Right cardiac atrium (tissue), 5 donors: ENCODE data around the gene PGD. TPM values are rescaled to one million over a fixed set of nuclear protein-coding genes. Genes with fewer than 3 reads are reported as not detected.
"Not testable (repeated sequence)": the region's sequence is repeated elsewhere in the genome, so short reads cannot be mapped to it uniquely, and the experiment has no call there.

ENCODE experiments used
- ATAC-seq, 2 donors: fragments of 200-7000 bp; cut with Tn5 transposase; one replicate each; pipeline versions ENCODE4 v1.8.0 to v1.9.1; 2020; ENCODE audit warnings: moderate library complexity in 2 of 2, mild to moderate bottlenecking in 1 of 2
- DNase-seq, 3 donors: peaks; one replicate each; pipeline ENCODE4 v3.0.0-alpha.2; 2020
- H3K27ac ChIP-seq: one replicate; pipeline ENCODE4 v1.5.1; 2013; ENCODE audit warnings: mild to moderate bottlenecking, low read length, control low read depth, moderate library complexity
- H3K27me3 ChIP-seq: one replicate; pipeline ENCODE4 v1.6.1; 2013; ENCODE audit not compliant: control insufficient read depth, insufficient read depth
- H3K4me1 ChIP-seq: one replicate; pipeline ENCODE4 v1.6.1; 2013; ENCODE audit warnings: low read length; ENCODE audit not compliant: control insufficient read depth, insufficient read depth
- H3K4me3 ChIP-seq: one replicate; pipeline ENCODE4 v1.5.1; 2013; ENCODE audit warnings: low read length, control low read depth
- H3K9me3 ChIP-seq: one replicate; pipeline ENCODE4 v1.6.1; 2013; ENCODE audit warnings: low read length; ENCODE audit not compliant: control insufficient read depth
- WGBS: extraction: QIAGEN DNeasy Blood & Tissue Kit; methylation state at CpG from one replicate; pipeline ENCODE4 v1.1.7; 2013; 5-methylcytosine and 5-hydroxymethylcytosine counted together
- intact Hi-C, 4 donors: fragments of 100-400 bp; cut with DNase I; formaldehyde crosslinking; loops; one replicate each; pipeline versions ENCODE4 v1.11.0 to v1.14.0; 2022 to 2023
- polyA plus RNA-seq: library from polyadenylated mRNA; stranded (reverse); fragments of 200-250 nt; gene quantifications from one replicate; pipeline ENCODE4 v1.2.3, GENCODE V29; 2013
- total RNA-seq, 4 donors: library from RNA; stranded (reverse); fragmentation: NEBNext Ultra II Directional; extraction: Animal tissue kit (Norgen Biotek cat#: 25700); gene quantifications; one replicate each; pipeline ENCODE4 v1.2.1, GENCODE V29; 2021
- donor health status: healthy with polysubstance abuse.
- donor health status: DM: no; HTN: yes; CAD: no.
- donor health status: DM: no; HTN: no; CAD: no.
- donor health status: DM: no; HTN: yes; CAD: no; lungs with severe emphysema.
- donor health status: DM: yes; HTN: yes; CAD: no.

Gene PGD
- total and polyA plus RNA-seq, 5 donors = 25.8 to 38.8 (median 35.3) TPM

DNA sequence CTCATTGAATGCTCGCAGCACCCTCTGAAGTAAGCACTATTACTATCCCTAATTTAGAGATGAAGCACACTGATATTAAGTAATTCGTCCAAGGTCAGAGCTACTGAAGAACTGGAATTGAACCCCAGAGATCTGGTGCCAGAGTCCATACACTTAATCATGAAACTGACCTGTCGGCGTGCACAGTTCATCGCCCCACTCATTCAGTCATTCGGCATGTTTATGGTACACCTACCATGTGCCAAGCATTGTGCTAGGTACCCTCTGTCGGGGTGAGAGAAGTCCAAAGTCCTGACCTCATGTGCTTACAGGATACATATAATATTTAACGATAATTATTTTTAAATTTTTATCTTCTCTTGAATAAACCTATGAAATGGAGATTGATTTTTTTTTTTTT, 25.8 kb downstream of the PGD start:
- intact Hi-C loops = loop anchor here in 3 of 4 donors (5.0 to 10.0 kb wide), 2 partner anchors 47 to 50 kb away; no protein-coding TSS in a partner anchor
- Histone ChIP-seq H3K4me3 (no peak overlapping the region), H3K9me3 (no peaks in the 10 kb centered on the region), H3K27ac (no peak overlapping the region), H3K27me3 (no peaks in the 10 kb centered on the region), H3K4me1 (no peaks in the 10 kb centered on the region)
- DNase-seq (no peak), ATAC-seq (no peak)
- WGBS = 84% methylated on average over 8 of the region's 8 CpGs

DNA sequence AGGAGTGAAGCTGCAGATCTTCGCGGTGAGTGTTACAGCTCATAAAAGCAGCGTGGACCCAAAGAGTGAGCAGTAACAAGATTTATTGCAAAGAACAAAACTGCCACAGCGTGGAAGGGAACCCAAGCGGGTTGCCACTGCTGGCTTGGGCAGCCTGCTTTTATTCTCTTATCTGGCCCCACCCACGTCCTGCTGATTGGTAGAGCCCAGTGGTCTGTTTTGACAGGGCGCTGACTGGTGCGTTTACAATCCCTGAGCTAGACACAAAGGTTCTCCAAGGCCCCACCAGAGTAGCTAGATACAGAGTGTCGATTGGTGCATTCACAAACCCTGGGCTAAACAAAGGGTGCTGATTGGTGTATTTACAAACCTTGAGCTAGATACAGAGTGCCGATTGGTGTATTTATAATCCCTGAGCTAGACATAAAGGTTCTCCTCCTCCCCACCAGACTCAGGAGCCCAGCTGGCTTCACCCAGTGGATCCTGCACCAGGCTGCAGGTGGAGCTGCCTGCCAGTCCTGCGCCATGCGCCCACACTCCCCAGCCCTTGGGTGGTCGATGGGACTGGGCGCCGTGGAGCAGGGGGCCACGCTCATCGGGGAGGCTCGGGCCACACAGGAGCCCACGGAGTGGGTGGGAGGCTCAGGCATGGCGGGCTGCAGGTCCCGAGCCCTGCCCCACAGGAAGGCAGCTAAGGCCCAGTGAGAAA, 27.1 kb downstream of the PGD start:
- WGBS = 86% methylated on average over 21 of the region's 21 CpGs

DNA sequence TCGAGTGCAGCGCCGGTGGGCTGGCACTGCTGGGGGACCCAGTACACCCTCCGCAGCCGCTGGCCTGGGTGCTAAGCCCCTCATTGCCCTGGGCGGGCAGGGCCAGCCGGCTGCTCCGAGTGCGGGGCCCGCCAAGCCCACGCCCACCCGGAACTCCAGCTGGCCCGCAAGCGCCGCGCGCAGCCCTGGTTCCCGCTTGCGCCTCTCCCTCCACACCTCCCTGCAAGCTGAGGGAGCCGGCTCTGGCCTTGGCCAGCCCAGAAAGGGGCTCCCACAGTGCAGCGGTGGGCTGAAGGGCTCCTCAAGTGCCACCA, 27.6 kb downstream of the PGD start:
- H3K27ac ChIP-seq, H3K4me1 ChIP-seq, H3K27me3 ChIP-seq, H3K4me3 ChIP-seq, ATAC-seq, H3K9me3 ChIP-seq, DNase-seq: not testable (repeated sequence)
- 96% methylated on average over 20 of the region's 21 CpGs for WGBS
- intact Hi-C loops = loop anchor here in 3 of 4 donors (5.0 to 10.0 kb wide), 2 partner anchors 49 to 52 kb away; no protein-coding TSS in a partner anchor

More for the DNA sequence above, 27.1 kb downstream of the PGD start:
- not testable (repeated sequence) for H3K4me1 ChIP-seq, H3K27ac ChIP-seq, H3K4me3 ChIP-seq, DNase-seq, H3K9me3 ChIP-seq, ATAC-seq, H3K27me3 ChIP-seq
- intact Hi-C loops = loop anchor here in 3 of 4 donors (5.0 to 10.0 kb wide), 2 partner anchors 49 to 51 kb away; no protein-coding TSS in a partner anchor

DNA sequence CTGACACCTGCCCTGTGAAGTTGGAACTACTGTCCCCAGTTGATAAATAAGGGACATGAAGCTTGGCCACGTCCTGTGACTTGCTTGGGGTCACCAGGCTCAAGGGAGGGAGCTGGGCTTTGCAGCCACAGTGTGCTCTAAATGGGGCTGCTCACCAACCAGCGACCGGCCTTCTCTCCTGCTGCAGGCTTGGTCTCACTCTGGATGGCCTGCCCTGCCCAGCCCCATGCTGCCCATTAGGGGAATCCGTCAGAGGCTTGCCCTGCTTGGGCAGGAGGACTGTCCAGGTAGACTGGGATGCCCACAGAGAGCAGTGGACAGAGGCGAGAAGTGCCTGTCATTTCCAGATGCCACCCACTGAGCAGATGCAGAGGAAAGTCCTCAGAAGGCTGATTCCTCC, 30.1 kb downstream of the PGD start:
- ATAC-seq = no peak
- Histone ChIP-seq H3K4me1 (peaks cover 5% of the 10 kb centered on the region), H3K27me3 (no peaks in the 10 kb centered on the region), H3K27ac (no peak overlapping the region), H3K4me3 (no peak overlapping the region), H3K9me3 (no peaks in the 10 kb centered on the region)
- DNase-seq = no peak
- WGBS = 82% methylated on average over 5 of the region's 5 CpGs
- intact Hi-C loops = loop anchor here (2.0 to 10.0 kb wide), 3 partner anchors 52 to 54 kb away; no protein-coding TSS in a partner anchor

DNA sequence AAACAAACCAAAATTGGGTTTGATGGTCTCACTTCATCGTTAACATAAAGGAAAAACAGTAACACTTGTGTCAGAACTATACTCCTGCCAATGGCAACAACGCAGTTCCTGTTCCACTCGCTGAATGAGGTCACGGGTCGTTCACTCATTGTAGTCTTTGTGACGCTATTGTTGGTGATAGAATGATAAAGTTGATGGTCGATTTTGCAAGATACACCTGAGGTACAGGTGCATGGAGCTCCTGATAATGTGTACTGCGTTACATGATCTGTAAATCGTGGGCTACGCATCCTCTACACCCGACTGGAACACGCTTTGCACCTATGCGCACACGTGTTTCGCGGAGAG, 31.0 kb downstream of the PGD start:
- H3K27ac ChIP-seq = no peak overlapping the region
- peak overlapping the region; percentile 2 for H3K4me3 ChIP-seq
- no peaks in the 10 kb centered on the region for H3K9me3 ChIP-seq
- DNase-seq (no peak), ATAC-seq (peak in 1 of 2 donors; percentile 11)
- no peaks in the 10 kb centered on the region for H3K27me3 ChIP-seq
- peaks cover 5% of the 10 kb centered on the region for H3K4me1 ChIP-seq
- WGBS = 12% methylated on average over 16 of the region's 16 CpGs
- intact Hi-C loops = loop anchor here (2.0 to 10.0 kb wide), 5 partner anchors 53 to 65 kb away; no protein-coding TSS in a partner anchor

DNA sequence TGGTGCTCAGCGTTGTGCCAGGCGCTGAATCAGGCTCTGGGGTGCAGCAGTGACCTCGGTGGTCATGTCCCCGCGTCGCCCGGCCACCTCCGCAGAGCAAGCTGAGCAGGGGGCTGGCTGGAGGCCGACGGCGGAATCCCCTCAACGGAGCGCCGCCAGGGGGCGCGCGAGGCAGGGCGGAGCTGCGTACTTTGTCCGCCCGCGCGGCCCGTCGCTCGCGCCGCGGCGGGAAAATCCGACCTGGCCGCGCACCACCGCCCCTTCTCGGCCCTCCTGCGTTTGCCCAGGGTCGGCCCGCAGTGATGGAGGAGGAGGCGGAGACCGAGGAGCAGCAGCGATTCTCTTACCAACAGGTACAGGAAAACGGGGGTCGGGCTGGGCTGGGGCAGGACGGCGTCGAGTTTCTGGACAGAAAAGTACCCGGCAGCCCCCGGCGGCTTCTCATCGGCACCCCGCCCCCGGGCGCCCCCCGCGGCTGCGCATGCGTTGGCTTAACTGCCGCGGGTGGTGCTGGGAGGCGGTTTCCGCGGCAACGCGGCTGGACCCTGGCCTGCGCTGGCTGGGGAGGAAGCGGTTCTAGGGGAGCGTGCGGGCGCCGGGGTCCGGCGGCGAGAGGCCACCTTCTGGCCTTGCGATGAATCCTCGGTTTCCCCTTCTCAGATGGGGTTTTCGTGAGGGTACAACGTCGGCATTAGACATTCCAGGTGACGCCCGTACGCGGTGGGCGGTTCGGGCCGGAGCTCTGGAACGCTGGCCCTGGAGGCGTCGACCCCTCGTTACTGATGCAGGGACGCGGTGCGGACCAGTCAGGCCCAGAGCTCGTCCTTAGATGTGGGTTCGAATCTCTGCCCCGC, 31.6 kb downstream of the PGD start, which contains the start of gene CENPS:
Gene CENPS, plus strand, starts transcription at position 218 of the 854 bp plus-strand sequence. Its CDS starts 85 bp downstream, at position 303.
- intact Hi-C loops = loop anchor here in 2 of 4 donors (2.0 to 10.0 kb wide), 2 partner anchors 64 kb away; no protein-coding TSS in a partner anchor

DNA sequence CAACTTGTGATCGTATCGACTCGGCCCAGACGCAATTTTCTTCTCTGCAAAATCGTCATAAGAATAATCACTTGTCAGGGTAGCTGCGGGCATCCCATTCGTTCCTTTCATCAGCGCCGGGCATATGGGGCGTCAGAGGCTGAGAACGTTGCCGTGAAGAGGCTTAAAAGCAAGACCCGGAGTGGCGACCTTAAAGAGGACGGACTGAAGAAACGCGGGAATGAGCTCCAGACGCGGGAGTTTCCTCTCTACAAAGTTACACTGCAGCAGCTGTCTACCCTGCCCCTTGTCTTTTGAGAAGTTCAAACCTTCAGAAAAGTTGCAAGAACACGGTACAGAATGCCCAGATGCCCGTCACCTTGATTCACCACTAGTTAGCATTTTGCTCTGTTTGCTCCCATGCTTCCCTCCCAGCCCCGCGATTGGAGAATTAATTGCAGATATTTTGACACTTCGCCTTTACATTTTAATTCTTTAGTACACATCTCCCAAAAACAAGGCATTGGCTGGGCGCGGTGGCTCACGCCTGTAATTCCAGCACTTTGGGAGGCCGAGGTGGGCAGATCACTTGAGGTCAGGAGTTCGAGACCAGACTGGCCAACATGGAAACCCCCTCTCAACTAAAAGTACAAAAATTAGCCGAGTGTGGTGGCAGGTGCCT, 32.3 kb downstream of the PGD start:
- Histone ChIP-seq H3K27ac (no peak overlapping the region), H3K27me3 (no peaks in the 10 kb centered on the region), H3K4me1 (peaks cover 5% of the 10 kb centered on the region), H3K9me3 (no peaks in the 10 kb centered on the region), H3K4me3 (peak overlapping the region; percentile 85)
- WGBS = 27% methylated on average over 30 of the region's 30 CpGs
- intact Hi-C loops = loop anchor here in 2 of 4 donors (2.0 to 10.0 kb wide), 2 partner anchors 64 kb away; no protein-coding TSS in a partner anchor
- ATAC-seq (no peak), DNase-seq (no peak)

More for the DNA sequence above, 31.6 kb downstream of the PGD start, which contains the start of gene CENPS:
- DNase-seq (peak; percentile 96 to 98 (median 97)), ATAC-seq (peak; percentile 97 to 98)
- Histone ChIP-seq H3K4me1 (peaks cover 5% of the 10 kb centered on the region), H3K27ac (peak within 1 kb of the TSS; percentile 31), H3K4me3 (peak within 1 kb of the TSS; percentile 85), H3K27me3 (no peaks in the 10 kb centered on the region), H3K9me3 (no peaks in the 10 kb centered on the region)
- under 1% methylated on average over 95 of the region's 95 CpGs for WGBS

DNA sequence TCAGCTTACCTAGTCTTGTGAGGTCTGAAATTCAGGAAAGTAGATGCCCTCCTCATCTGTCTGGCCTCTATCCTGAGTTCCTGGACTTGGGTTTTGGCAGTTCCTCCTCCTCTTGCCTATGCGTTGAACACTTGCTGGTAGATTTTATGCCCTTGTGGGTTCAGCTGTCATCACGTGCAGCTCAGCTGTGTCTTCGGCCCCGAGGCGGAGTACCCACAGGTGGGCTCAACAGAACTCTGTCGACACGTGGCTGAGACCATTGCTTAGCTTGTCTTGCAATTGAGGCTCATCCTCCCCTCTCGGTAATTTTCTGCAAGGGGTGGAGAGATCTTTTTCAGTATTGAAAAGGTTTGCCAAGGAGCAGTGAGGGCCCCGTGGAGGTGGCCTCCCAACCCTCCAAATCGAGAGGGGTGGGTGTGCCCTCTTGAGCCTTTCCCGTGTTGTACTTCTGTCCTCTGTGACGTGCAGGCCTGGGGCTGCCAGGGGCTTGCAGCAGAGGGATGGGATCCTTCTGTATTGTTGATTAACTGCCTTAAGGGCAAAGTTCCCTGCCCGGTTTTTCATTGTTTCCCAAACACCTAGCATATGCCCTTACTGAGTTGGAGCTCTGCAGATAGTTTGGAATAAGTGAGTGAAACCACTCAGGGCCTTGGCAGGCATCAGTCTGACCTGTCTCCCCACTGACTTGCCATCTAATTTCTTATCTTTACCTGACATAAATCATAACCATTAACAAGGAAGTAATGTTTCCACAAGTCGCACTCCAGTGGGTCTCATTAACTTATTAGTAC, 34.2 kb downstream of the PGD start:
- no peak for DNase-seq
- Histone ChIP-seq H3K9me3 (no peaks in the 10 kb centered on the region), H3K27me3 (no peaks in the 10 kb centered on the region), H3K4me1 (peaks cover 5% of the 10 kb centered on the region), H3K27ac (no peak overlapping the region), H3K4me3 (no peak overlapping the region)
- 78% methylated on average over 14 of the region's 14 CpGs for WGBS
- ATAC-seq = no peak
- intact Hi-C loops = loop anchor here in 1 of 4 donors (10.0 kb wide), 1 partner anchor 62 kb away; no protein-coding TSS in a partner anchor

DNA sequence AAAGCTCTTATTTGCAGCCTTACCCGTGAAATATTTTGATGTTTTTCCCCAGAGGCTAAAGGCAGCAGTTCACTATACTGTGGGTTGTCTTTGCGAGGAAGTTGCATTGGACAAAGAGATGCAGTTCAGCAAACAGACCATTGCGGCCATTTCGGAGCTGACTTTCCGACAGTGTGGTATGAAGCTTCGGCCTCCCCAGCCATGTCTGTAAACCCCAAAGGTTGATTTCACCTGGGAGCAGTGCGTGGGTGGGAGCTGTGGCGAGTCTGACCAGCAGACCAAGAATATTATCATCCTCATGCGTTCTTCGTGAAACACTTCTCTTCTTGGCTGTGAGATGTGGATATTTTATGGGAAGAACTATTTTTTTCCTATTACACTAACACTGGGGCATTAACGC, 34.9 kb downstream of the PGD start:
- H3K4me1 ChIP-seq = peaks cover 5% of the 10 kb centered on the region
- no peaks in the 10 kb centered on the region for H3K27me3 ChIP-seq
- H3K4me3 ChIP-seq = no peak overlapping the region
- intact Hi-C loops = loop anchor here in 1 of 4 donors (10.0 kb wide), 1 partner anchor 61 kb away; no protein-coding TSS in a partner anchor
- H3K9me3 ChIP-seq = no peaks in the 10 kb centered on the region
- WGBS = 90% methylated on average over 11 of the region's 11 CpGs
- ATAC-seq = no peak
- DNase-seq = no peak
- H3K27ac ChIP-seq = no peak overlapping the region

DNA sequence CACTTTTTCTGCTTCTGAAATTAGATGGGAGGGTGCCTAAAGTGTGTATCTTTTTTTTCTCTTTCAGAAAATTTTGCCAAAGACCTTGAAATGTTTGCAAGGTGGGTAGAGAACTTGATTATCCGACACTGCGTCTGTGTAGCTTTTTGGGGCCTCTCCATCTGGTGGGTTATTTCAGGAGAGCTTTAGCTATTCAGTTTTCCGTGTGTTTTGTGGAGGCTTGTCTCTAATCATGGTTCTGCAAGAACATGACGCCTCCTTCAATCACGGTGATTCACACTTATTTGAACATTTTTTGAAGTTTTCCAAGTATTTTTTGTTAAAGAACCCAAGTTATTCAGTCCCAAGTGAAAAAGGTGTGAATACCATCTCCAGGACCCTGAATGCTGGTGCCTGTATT, 35.7 kb downstream of the PGD start:
- 91% methylated on average over 5 of the region's 5 CpGs for WGBS

More for the DNA sequence above, 35.7 kb downstream of the PGD start:
- Histone ChIP-seq H3K4me1 (peaks cover 5% of the 10 kb centered on the region), H3K4me3 (no peak overlapping the region), H3K9me3 (no peaks in the 10 kb centered on the region), H3K27ac (no peak overlapping the region), H3K27me3 (no peaks in the 10 kb centered on the region)
- DNase-seq (no peak), ATAC-seq (no peak)
- intact Hi-C loops = loop anchor here in 1 of 4 donors (10.0 kb wide), 1 partner anchor 60 kb away; no protein-coding TSS in a partner anchor
